Left renal cortex interstitium (tissue), 4 donors: ENCODE data around the gene MEX3D. TPM values are rescaled to one million over a fixed set of nuclear protein-coding genes. Genes with fewer than 3 reads are reported as not detected.

Experiments used
- DNase-seq, 4 donors: peaks; one replicate each; pipeline ENCODE4 v3.0.0-alpha.2; 2013; ENCODE audit warnings: low read depth in 4 of 4, low spot score in 2 of 4, missing footprints in 1 of 4
- polyA plus RNA-seq, 4 donors: library from polyadenylated mRNA; unstranded; fragments of 120-200 nt; gene quantifications; one replicate each; pipeline ENCODE4 v1.2.1, GENCODE V29; 2013; ENCODE audit not compliant: insufficient read length in 4 of 4

Gene MEX3D
- polyA plus RNA-seq = 10 to 100 TPM; 17.8 to 45.1 (median 32.6) TPM

- DNase-seq = peak in 1 of 4 donors; percentile 61
These were observed at the start of gene MEX3D for GRCh38 chr19:1568320-1569019. MEX3D (minus strand) TSS chr19:1568325; CDS start chr19:1568058, 267 bp downstream.

GRCh38 chr19:1616875-1617274 lies 48.8 kb upstream of the MEX3D start:
- no peak for DNase-seq

GRCh38 chr19:1616396-1616795 lies 48.3 kb upstream of the MEX3D start:
- no peak for DNase-seq

GRCh38 chr19:1615156-1615765 lies 47.1 kb upstream of the MEX3D start:
- no peak for DNase-seq

- no peak for DNase-seq
These were observed 45.9 kb upstream of the MEX3D start for GRCh38 chr19:1613808-1614570.

- no peak for DNase-seq
These were observed 45.0 kb upstream of the MEX3D start for GRCh38 chr19:1613146-1613545.

GRCh38 chr19:1612114-1613086 lies 44.3 kb upstream of the MEX3D start:
- no peak for DNase-seq

GRCh38 chr19:1611353-1611752 lies 43.2 kb upstream of the MEX3D start:
- no peak for DNase-seq

- DNase-seq = no peak
These were observed 42.5 kb upstream of the MEX3D start for GRCh38 chr19:1610579-1610978.

GRCh38 chr19:1609680-1610474 lies 41.8 kb upstream of the MEX3D start:
- no peak for DNase-seq

- DNase-seq = no peak
These were observed 40.9 kb upstream of the MEX3D start for GRCh38 chr19:1609103-1609396.

- no peak for DNase-seq
These were observed 40.4 kb upstream of the MEX3D start for GRCh38 chr19:1608359-1609102.

- DNase-seq = no peak
These were observed 38.1 kb upstream of the MEX3D start for GRCh38 chr19:1606138-1606651.

GRCh38 chr19:1605236-1606137 lies 37.4 kb upstream of the MEX3D start, which contains the start of gene UQCR11:
UQCR11 (minus strand) TSS chr19:1605462; CDS start chr19:1605409, 53 bp downstream.
- DNase-seq = peak; percentile 85 to 97 (median 89)

- no peak for DNase-seq
These were observed 34.1 kb upstream of the MEX3D start for GRCh38 chr19:1602091-1602707.

GRCh38 chr19:1601613-1602064 lies 33.5 kb upstream of the MEX3D start:
- no peak for DNase-seq

GRCh38 chr19:1599460-1599846 lies 31.3 kb upstream of the MEX3D start:
- no peak for DNase-seq
